Stimulated activated naive CD8-positive, alpha-beta T cell treated with anti-CD3 and anti-CD28 coated beads, Interleukin-15, Interleukin-2, amounts not matched to agents 100 ng/mL and 50 ng/mL, for 24 hours (primary cell): ENCODE results near the gene NLGN4X.

Experiments used
- H3K27ac Mint-ChIP-seq: one replicate; pipeline ENCODE4 v1.8.0; 2021; ENCODE audit warnings: mild to moderate bottlenecking, mixed read lengths
- H3K27me3 Mint-ChIP-seq: one replicate; pipeline ENCODE4 v1.8.0; 2021; ENCODE audit warnings: mixed read lengths
- H3K36me3 Mint-ChIP-seq: one replicate; pipeline ENCODE4 v1.8.0; 2021; ENCODE audit warnings: low read depth, mixed read lengths
- H3K4me1 Mint-ChIP-seq: one replicate; pipeline ENCODE4 v1.8.0; 2021; ENCODE audit warnings: low read depth, mixed read lengths
- H3K4me3 Mint-ChIP-seq: one replicate; pipeline ENCODE4 v1.8.0; 2021; ENCODE audit warnings: mild to moderate bottlenecking, mixed read lengths
- H3K9me3 Mint-ChIP-seq: one replicate; pipeline ENCODE4 v1.8.0; 2021; ENCODE audit warnings: mixed read lengths

NLGN4X gene

DNA sequence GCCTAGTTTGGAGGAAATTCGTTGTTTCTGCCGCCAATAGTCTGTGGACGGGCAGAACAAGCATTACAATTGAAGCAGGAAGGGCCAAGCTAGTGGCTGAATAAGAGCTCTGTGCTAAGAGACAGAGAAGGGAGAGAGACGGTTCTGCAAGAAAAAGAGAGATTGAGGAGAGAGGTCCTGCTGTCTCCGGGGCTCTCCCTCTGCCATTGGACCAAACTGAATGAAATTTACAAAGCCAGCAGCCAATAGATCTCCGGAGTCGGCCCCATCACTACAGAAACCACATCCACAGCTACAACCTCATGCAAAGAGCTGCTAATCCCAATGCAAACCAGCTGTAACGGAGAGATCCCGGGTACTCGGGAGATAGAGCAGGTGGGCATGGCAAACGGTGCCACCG is at the start of gene NLGN4X:
NLGN4X (minus strand) TSS at position 148 of the 400 bp plus-strand sequence. CDS start 77,401 bp downstream, outside the sequence.
- no peak within 1 kb of the TSS for H3K27ac Mint-ChIP-seq
- H3K9me3 Mint-ChIP-seq, result no peaks in the 10 kb centered on the region
- H3K4me3 Mint-ChIP-seq, result no peak within 1 kb of the TSS

GRCh38 chrX:6266041-6266440 is 37.4 kb upstream of the NLGN4X start:
- Mint-ChIP-seq H3K36me3 (no peaks in the 10 kb centered on the region), H3K4me1 (no peaks in the 10 kb centered on the region), H3K9me3 (no peaks in the 10 kb centered on the region), H3K27ac (no peak overlapping the region), H3K4me3 (no peak overlapping the region), H3K27me3 (no peaks in the 10 kb centered on the region)

More for the DNA sequence above, at the start of gene NLGN4X:
- H3K4me1 Mint-ChIP-seq, result no peaks in the 10 kb centered on the region
- H3K27me3 Mint-ChIP-seq, result peaks cover 34% of the 10 kb centered on the region
- H3K36me3 Mint-ChIP-seq, result no peaks in the 10 kb centered on the region

DNA sequence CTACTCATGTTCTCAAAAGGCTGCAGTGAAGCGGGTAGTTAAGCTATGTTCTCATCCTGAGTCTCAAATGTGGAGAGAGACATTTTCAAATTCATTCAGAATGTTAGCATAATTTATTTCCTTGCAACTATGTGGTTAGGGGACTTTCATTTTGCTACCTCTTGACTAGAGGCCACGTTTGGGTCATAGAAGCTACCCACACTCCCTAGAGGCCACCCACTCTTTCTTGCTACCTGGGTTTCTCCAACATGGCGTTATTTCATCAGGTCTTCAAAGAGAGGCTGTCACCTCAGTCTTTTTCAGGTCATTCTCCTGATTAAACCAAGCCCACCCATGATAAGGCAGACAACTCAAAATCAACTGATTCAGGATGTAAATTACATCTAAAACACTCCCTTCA is 34.3 kb upstream of the NLGN4X start:
- no peak overlapping the region for H3K27ac Mint-ChIP-seq
- no peak overlapping the region for H3K4me3 Mint-ChIP-seq
- H3K36me3 Mint-ChIP-seq, result no peaks in the 10 kb centered on the region
- H3K4me1 Mint-ChIP-seq, result no peaks in the 10 kb centered on the region
- no peaks in the 10 kb centered on the region for H3K9me3 Mint-ChIP-seq
- H3K27me3 Mint-ChIP-seq, result no peaks in the 10 kb centered on the region

GRCh38 chrX:6257025-6257424 is 28.4 kb upstream of the NLGN4X start:
- Mint-ChIP-seq H3K27ac (no peak overlapping the region), H3K36me3 (no peaks in the 10 kb centered on the region), H3K4me3 (no peak overlapping the region), H3K9me3 (no peaks in the 10 kb centered on the region), H3K27me3 (no peaks in the 10 kb centered on the region), H3K4me1 (no peaks in the 10 kb centered on the region)

- H3K4me1 Mint-ChIP-seq, result no peaks in the 10 kb centered on the region
- no peaks in the 10 kb centered on the region for H3K9me3 Mint-ChIP-seq
- no peak overlapping the region for H3K4me3 Mint-ChIP-seq
- H3K27ac Mint-ChIP-seq, result no peak overlapping the region
- no peaks in the 10 kb centered on the region for H3K27me3 Mint-ChIP-seq
- no peaks in the 10 kb centered on the region for H3K36me3 Mint-ChIP-seq
Observed at GRCh38 chrX:6244666-6245065, 16.0 kb upstream of the NLGN4X start.

GRCh38 chrX:6238576-6238975 is 9.9 kb upstream of the NLGN4X start:
- Mint-ChIP-seq H3K27ac (no peak overlapping the region), H3K36me3 (no peaks in the 10 kb centered on the region)

DNA sequence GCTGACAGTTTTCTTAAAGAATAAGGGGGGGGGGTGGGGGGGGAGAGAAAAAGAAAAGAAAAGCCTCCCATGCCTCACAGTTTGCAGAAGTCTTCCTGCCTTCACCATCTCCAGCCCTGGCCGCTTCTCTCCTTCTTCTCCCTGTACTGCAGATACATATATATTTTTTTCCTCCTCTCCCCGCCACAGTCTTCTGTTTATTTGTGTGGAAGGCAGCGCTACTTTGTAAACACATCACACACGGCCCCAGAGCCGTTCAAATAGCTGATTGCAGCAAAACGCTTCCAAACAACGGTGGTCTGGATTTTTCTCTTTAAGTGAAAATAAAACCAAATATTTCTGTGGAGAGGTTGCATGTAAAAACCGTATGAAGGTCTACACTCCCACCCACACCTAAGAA is 732 bp downstream of the NLGN4X start:
- H3K4me1 Mint-ChIP-seq, result no peaks in the 10 kb centered on the region
- no peaks in the 10 kb centered on the region for H3K9me3 Mint-ChIP-seq
- H3K27me3 Mint-ChIP-seq, result peaks cover 36% of the 10 kb centered on the region
- H3K36me3 Mint-ChIP-seq, result no peaks in the 10 kb centered on the region
- H3K27ac Mint-ChIP-seq, result no peak overlapping the region
- no peak overlapping the region for H3K4me3 Mint-ChIP-seq

More at GRCh38 chrX:6238576-6238975, 9.9 kb upstream of the NLGN4X start:
- no peak overlapping the region for H3K4me3 Mint-ChIP-seq
- no peaks in the 10 kb centered on the region for H3K9me3 Mint-ChIP-seq
- H3K27me3 Mint-ChIP-seq, result no peaks in the 10 kb centered on the region
- H3K4me1 Mint-ChIP-seq, result no peaks in the 10 kb centered on the region

DNA sequence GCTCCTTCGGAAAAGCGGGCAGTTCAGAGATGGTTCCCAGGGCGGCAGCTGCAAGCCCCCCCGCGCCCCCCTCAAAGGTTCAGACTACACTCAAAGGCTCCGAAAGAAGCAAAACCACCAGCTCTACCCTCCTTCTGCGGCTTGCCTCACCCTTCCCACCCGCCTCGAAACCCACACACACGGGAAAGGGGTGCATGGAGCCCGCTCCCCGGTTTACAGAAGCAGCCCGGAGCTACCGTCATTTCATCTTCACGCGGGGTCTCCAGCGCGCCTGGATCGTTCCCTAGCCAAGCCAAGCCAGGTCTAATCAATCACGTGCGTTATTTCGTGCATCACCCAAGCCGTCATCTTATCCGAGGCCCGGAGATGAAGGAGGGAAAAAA is 1.2 kb downstream of the NLGN4X start:
- no peak overlapping the region for H3K27ac Mint-ChIP-seq
- H3K4me1 Mint-ChIP-seq, result no peaks in the 10 kb centered on the region
- no peak overlapping the region for H3K4me3 Mint-ChIP-seq
- no peaks in the 10 kb centered on the region for H3K36me3 Mint-ChIP-seq
- H3K9me3 Mint-ChIP-seq, result no peaks in the 10 kb centered on the region
- peaks cover 36% of the 10 kb centered on the region for H3K27me3 Mint-ChIP-seq

DNA sequence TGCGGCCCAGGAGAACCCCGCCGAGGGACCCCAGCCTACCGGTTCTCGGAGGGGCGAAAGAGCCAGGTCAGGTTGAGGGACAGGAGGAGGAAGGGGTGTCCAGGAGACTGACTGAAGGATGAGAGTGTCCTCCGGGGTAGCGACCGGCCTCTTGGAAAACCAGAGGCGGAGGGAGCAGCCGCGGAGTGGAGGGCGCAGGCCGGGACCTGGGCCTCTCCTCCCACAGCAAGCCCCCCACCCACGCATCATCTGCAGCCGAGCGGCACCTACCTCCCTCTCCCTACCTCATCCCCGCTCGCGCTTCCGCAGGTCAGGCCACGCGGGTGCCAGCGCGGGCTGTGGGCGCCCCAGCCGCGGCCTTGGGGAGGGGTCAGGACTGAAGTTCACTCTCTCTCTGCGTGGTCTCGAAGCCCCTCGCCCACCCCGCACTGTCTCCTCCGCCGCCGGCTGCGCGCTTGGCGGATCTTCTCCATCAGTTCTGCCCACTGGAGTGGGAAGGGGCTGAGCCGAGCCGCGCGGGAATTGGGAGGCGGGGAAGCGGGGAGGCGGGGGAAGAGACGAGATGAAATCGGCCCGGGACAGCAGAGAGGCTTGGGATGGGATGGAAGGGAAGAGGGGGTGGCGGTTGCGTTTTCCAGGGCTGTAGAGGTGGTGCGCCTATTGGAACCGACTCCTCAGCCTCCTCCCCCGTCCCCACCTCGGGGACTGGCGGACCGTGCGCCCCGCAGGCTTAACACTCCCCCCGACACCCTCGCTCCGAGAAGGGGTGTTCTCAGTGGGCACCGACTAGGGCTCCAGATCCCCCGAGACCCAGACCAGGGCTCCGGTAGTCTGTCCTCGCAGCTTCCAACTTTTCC is 1.8 kb downstream of the NLGN4X start:
- Mint-ChIP-seq H3K36me3 (no peaks in the 10 kb centered on the region), H3K9me3 (no peaks in the 10 kb centered on the region)

DNA sequence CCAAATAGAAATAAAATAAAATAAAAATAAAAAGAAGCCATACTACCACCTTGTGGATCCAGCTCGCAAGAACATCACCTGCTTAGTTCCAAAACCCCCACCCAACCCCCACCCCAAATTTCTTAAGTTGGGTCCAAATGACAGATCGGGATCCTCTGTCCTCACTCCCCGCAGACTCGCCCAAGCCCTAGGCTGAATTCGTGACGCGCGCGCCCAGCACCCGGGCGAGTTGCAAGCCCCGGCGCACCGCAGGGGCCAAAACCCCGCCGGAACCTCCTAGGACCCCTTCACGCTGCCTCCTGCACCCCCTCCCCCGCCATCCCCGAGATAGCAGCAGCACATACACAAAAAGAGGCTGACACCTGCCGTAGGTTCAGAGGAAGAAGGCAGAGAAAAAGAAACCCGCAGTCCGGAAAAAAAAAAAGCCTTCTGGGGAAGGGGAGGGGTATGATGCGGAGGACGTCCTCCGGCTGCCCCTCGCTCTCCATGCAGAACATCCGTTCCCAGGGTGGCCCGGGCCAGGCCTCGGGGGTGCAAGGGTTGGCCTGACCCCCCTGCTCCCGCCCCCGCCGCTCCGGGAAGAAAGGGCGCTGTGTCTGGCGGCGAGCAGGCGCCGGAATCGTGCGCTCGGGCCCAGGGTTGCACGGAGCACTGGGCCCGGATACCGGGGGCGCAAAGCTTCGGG is 2.6 kb downstream of the NLGN4X start:
- peaks cover 35% of the 10 kb centered on the region for H3K27me3 Mint-ChIP-seq
- H3K4me3 Mint-ChIP-seq, result peak overlapping the region; percentile 7
- H3K36me3 Mint-ChIP-seq, result no peaks in the 10 kb centered on the region

More for the DNA sequence above, 1.8 kb downstream of the NLGN4X start:
- Mint-ChIP-seq H3K4me3 (no peak overlapping the region), H3K4me1 (no peaks in the 10 kb centered on the region), H3K27me3 (peaks cover 36% of the 10 kb centered on the region), H3K27ac (no peak overlapping the region)

DNA sequence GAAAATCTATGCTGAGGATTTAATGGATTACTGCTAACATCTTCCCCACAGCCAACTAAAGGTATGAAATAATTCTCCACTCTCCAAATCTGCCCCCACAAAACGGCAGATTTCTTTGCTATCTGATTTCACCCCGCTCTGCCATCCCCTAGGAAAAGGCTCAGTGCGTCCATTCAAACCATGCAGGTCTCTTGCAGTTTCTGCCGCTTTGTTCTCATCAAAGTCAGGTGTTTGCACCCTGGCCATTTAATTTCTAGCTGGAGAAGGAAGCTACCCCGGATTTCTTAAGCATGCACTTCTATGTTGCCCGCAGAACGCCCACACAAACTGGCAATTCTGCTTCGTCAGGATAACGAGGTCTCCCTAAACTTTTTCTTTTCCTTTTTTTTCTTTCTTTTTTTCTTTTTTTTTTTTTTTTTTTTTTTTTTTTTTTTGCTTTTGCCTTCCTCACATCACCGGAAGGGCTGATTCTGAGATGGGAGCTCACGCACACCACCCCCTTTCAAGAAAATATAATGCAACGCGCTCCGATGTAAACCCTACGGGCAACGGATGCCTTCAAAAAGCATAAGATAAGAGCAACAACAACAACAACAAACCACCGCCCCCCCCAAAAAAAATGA is 3.3 kb downstream of the NLGN4X start:
- no peak overlapping the region for H3K27ac Mint-ChIP-seq
- no peaks in the 10 kb centered on the region for H3K36me3 Mint-ChIP-seq
- H3K27me3 Mint-ChIP-seq, result peaks cover 30% of the 10 kb centered on the region
- H3K4me1 Mint-ChIP-seq, result no peaks in the 10 kb centered on the region
- H3K4me3 Mint-ChIP-seq, result no peak overlapping the region
- no peaks in the 10 kb centered on the region for H3K9me3 Mint-ChIP-seq

More for the DNA sequence above, 2.6 kb downstream of the NLGN4X start:
- Mint-ChIP-seq H3K9me3 (no peaks in the 10 kb centered on the region), H3K27ac (no peak overlapping the region), H3K4me1 (no peaks in the 10 kb centered on the region)

GRCh38 chrX:6223516-6223915 is 5.2 kb downstream of the NLGN4X start:
- Mint-ChIP-seq H3K36me3 (no peaks in the 10 kb centered on the region), H3K4me3 (no peak overlapping the region), H3K27ac (no peak overlapping the region), H3K9me3 (no peaks in the 10 kb centered on the region), H3K27me3 (peaks cover 17% of the 10 kb centered on the region), H3K4me1 (no peaks in the 10 kb centered on the region)

GRCh38 chrX:6210230-6210629 is 18.4 kb downstream of the NLGN4X start:
- Mint-ChIP-seq H3K27me3 (no peaks in the 10 kb centered on the region), H3K36me3 (no peaks in the 10 kb centered on the region), H3K4me3 (no peak overlapping the region), H3K9me3 (no peaks in the 10 kb centered on the region), H3K4me1 (no peaks in the 10 kb centered on the region), H3K27ac (no peak overlapping the region)

GRCh38 chrX:6203462-6204215 is 25.0 kb downstream of the NLGN4X start:
- no peaks in the 10 kb centered on the region for H3K4me1 Mint-ChIP-seq
- H3K27me3 Mint-ChIP-seq, result no peaks in the 10 kb centered on the region

More at GRCh38 chrX:6203462-6204215, 25.0 kb downstream of the NLGN4X start:
- Mint-ChIP-seq H3K4me3 (no peak overlapping the region), H3K36me3 (no peaks in the 10 kb centered on the region), H3K9me3 (no peaks in the 10 kb centered on the region), H3K27ac (no peak overlapping the region)
